NB4 (cell line): Measurements from ENCODE around the gene DUSP11.
"Not testable (repeated sequence)": the region's sequence is repeated elsewhere in the genome, so short reads cannot be mapped to it uniquely, and the experiment has no call there.

Experiments
- DNase-seq: peaks from one replicate; pipeline ENCODE4 v3.0.0; 2010; ENCODE audit warnings: low read depth
- H3K4me3 ChIP-seq: one replicate; pipeline ENCODE4 v1.5.1; 2011; ENCODE audit warnings: mild to moderate bottlenecking, low read depth, low read length, moderate library complexity
- CTCF ChIP-seq: IDR thresholded peaks from one replicate; pipeline ENCODE4 v1.5.1; 2012; ENCODE audit warnings: low read depth, low read length
- MAX ChIP-seq: IDR thresholded peaks from 2 replicates; pipeline ENCODE4 v1.6.1; 2011; ENCODE audit warnings: low read depth, low read length
- MYC ChIP-seq: IDR thresholded peaks from 2 replicates; pipeline ENCODE4 v1.6.1; 2011; ENCODE audit warnings: low read depth, low read length
- POLR2A ChIP-seq: IDR thresholded peaks from 2 replicates; pipeline ENCODE4 v1.6.1; 2011; ENCODE audit warnings: mild to moderate bottlenecking; ENCODE audit not compliant: insufficient read length; ENCODE audit errors: extremely low read depth

Gene DUSP11

GRCh38 chr2:73766349-73766748 lies 13.6 kb downstream of the DUSP11 start:
- no peak overlapping the region for H3K4me3 ChIP-seq
- no peak for DNase-seq
- TF ChIP-seq CTCF (no peak), POLR2A (no peak), MYC (no peak), MAX (no peak)

GRCh38 chr2:73764945-73765344 lies 15.0 kb downstream of the DUSP11 start:
- no peak for DNase-seq
- TF ChIP-seq CTCF (no peak), POLR2A (no peak), MYC (no peak), MAX (no peak)
- H3K4me3 ChIP-seq: no peak overlapping the region

GRCh38 chr2:73762571-73762970 lies 17.3 kb downstream of the DUSP11 start:
- TF ChIP-seq MYC (no peak), MAX (no peak), CTCF (no peak), POLR2A (no peak)
- DNase-seq: no peak
- H3K4me3 ChIP-seq: no peak overlapping the region

- no peak overlapping the region for H3K4me3 ChIP-seq
- TF ChIP-seq MAX (no peak), CTCF (no peak), POLR2A (no peak), MYC (no peak)
- no peak for DNase-seq
Measured at GRCh38 chr2:73759904-73760303, 20.0 kb downstream of the DUSP11 start.

GRCh38 chr2:73759285-73759764 lies 20.6 kb downstream of the DUSP11 start:
- TF ChIP-seq CTCF (no peak), MAX (no peak), POLR2A (no peak), MYC (no peak)
- H3K4me3 ChIP-seq: no peak overlapping the region
- no peak for DNase-seq

- H3K4me3 ChIP-seq, DNase-seq: not testable (repeated sequence)
Measured at GRCh38 chr2:73754332-73754731, 25.6 kb downstream of the DUSP11 start.
